GM21360 (cell line): ENCODE data around the gene HSD17B4.
"Not testable (repeated sequence)": the region's sequence is repeated elsewhere in the genome, so short reads cannot be mapped to it uniquely, and the experiment has no call there.

ENCODE experiments used
- ATAC-seq: cut with Tn5 transposase; IDR thresholded peaks from one replicate; pipeline ENCODE4 v1.9.1; 2021; ENCODE audit warnings: mild to moderate bottlenecking, moderate library complexity; ENCODE audit not compliant: unreplicated experiment

The HSD17B4 gene, protein sequence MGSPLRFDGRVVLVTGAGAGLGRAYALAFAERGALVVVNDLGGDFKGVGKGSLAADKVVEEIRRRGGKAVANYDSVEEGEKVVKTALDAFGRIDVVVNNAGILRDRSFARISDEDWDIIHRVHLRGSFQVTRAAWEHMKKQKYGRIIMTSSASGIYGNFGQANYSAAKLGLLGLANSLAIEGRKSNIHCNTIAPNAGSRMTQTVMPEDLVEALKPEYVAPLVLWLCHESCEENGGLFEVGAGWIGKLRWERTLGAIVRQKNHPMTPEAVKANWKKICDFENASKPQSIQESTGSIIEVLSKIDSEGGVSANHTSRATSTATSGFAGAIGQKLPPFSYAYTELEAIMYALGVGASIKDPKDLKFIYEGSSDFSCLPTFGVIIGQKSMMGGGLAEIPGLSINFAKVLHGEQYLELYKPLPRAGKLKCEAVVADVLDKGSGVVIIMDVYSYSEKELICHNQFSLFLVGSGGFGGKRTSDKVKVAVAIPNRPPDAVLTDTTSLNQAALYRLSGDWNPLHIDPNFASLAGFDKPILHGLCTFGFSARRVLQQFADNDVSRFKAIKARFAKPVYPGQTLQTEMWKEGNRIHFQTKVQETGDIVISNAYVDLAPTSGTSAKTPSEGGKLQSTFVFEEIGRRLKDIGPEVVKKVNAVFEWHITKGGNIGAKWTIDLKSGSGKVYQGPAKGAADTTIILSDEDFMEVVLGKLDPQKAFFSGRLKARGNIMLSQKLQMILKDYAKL

DNA sequence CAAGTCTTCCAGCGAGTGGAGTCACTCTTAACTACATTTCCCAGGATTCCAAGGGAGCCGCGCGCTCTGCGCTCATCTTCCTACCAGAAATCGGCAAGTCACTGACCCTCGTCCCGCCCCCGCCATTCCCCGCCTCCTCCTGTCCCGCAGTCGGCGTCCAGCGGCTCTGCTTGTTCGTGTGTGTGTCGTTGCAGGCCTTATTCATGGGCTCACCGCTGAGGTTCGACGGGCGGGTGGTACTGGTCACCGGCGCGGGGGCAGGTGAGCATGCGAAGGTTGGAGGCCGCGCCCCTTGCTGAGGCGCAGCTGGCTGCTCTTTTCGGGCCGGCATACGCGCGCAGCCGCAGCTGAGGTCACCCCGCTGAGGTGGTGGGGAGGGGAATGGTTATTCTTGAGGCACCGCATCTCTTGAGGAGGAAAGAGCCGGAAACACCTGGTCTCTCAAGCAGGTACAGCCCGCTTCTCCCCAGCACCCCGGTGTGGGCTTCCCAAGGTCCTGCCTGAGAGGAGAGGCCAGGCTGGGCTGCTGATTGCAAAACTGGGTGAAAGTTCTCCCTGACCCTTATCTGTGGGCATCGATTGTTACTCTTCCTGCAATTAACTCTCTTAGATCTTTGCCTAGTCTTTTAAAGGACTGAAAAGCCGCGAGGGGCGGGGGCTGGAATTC, at the start of gene HSD17B4:
TSS of gene HSD17B4 (plus strand) at position 125 of the 667 bp plus-strand sequence. CDS start at position 204, 79 bp downstream.
- ATAC-seq, result peak; percentile 97

DNA sequence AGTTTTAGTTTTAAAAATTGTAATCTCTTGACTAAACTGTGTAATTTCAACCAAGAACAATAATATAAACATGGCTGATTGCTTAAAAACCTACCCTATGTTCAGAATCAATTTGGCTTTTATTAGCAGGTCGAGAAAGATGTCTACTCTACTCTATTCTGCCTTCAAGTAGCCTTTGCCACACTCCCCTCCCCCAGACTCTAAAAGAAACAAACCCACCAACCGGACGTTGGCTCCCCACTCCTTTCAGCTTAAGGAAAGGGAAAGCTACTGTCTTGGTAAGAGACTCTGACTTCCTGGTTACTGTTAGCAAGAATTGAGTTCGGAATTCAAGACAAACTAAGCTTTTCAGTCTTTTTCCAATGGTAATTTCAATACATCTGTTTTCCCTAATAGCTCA, 49.7 kb upstream of the HSD17B4 start:
- no peak for ATAC-seq

DNA sequence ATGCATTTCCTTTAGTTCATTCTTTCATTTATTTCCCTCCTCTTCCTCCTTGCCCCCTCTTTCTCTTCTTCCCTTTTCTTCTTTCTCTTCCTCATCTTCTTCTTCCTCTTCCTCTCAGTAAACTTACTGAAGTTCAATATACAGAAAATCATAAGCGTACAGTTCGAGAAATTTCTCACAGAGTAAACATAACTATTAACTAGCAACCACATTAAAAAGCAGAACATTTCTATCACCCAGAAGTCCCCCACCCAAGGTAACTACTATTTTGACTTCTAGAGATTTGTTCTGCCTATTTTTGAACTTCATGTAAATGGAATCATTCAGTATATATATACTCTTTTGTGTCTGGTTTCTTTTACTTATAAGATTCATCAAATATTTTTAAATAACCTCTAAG, 48.3 kb upstream of the HSD17B4 start:
- ATAC-seq, result no peak

DNA sequence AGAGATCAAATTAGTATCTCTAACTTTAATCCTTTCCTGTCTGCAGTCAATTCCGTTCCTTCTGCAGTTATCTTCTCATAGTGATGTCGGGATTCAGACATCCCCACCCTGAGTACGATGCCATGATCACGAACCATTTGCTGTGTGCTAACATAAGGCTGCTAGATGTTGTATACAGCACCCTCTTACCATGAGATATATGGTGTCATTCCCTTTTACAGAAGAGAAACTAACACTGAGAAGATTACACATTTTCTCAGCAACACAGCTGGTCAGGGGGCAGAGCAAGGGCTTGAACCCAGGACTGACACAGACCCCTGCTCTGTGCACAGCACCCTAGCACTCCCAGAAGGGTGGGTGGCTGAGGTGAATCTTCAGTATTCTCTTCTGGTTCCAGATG, 46.9 kb upstream of the HSD17B4 start:
- ATAC-seq, result peak; percentile 41

DNA sequence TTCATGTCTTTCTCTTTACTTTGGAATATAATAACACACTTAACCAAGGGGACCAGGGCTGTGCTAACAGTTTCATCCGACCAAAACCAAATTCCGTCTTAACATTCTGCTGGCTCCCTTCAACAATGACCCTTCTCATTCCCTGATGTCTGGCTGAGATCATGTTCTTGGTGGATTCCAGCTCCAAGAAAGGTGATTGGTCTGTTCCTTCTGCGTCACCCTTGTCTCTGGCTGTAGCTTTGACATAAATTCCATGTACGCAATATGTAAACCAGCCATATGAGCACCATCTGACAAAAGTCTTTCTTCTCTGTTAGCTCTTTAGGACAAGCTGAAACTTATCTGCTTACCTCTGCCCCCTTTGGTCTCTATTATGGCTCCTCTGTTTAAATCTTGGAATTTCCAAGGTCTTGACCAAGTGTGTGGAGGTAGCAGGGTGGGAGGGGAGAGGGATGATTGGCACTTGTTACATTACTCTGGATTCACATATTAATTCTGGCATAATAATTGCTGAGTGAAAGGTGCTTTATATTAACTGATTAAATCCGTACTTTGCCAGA, 45.7 kb upstream of the HSD17B4 start:
- ATAC-seq, result no peak

DNA sequence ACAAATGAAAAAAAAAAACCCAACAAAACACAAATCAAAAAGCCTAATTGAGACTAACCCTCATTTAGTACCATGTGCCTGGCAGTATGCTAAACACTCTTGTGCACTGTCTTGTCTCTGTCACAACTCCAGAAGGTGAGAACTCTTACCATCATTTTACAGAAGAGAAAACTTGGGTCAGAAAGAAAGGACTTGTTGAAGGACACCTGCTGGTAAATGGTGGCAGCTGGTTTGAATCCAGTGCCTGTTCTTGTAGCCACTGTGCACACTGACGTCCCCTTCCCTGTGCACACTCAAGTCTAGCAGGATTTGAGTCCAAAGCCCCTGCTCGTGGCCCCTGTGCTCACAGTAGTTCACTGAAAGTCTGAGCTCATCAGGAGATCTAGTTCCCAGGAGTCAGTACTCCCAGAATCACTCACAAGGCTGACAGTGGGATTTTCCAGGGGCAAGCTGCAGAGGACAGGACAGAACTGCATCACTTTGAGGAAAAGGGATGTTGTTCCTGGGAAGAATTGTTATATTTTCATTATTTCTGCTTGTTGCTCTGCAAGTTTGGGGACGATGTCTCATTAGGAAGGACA, 43.0 kb upstream of the HSD17B4 start:
- no peak for ATAC-seq

DNA sequence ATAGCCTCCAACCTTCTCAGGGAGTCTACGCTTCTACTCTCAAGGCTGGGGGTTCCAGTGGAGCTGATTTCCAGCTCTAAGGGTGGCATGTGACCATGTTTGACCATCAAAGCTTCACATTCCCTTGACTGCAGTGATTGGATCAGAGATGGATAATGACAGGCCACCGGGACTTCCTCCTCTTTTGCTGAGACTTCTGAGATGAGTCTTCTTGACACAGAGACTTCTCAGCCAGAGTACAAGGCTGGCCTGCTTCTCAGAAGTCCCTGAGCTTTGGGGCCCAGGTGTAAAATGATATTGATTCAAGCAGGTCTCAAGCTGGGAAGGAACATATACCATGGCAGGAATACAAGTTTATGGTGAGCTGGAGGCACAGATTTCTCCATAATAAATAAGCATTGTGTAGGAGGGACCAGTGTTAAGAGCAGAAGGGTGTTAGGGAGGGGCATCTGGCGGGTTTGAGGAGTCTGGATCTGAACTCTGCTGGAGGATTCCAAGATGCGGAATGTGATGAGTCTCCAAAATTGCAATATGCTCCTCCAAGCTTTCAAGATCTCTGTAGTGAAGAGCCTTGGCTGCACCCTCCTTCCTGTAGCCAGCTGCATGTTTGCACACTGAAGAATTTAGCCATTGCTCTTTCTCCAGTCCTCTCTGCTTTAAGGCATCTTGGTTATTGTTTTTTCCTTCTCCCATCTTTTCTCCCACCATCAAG, 41.7 kb upstream of the HSD17B4 start:
- ATAC-seq, result peak; percentile 40

DNA sequence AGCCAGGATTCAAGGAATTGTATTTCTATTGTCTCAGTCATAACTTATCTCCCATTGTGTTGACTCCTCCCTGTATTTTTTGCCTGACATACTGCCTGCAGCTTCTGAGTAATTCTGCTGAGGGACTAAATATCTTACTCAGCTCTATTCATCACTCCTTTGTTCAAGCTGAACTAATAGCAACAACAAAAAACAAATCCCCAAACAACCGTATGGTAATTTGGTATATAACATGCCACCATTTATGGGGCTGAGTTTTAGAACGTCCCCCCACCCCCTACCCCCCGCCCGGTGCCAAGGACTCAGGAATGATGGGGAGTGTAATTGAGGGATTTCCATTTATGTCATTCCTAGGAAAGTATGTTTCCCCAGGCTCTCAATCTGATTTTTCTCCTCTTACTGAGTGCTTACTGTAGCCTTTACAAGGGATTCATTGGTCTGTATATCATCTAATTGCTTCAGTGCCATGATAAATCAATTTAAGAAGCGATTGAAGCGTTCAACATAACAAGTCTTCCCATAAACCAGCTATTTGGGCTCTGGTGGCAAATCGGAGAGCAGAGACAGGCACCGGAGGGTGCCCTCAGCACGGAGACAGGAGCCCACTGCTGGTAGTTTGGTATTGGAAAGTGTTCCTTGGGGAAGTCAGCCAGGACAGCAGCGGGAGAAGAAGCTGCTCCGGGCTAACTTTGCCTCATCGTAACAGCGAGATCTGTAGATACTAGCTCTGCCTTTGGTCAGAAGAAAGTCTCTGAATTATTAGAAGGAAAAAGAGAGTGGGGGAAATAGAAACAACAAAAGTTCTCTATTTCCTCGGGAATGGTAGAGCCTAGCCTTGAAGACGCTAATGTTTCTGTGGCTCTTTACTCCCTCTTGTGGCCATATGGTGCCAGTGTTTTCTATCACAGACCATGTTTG, 40.7 kb upstream of the HSD17B4 start:
- ATAC-seq, result peak; percentile 60

DNA sequence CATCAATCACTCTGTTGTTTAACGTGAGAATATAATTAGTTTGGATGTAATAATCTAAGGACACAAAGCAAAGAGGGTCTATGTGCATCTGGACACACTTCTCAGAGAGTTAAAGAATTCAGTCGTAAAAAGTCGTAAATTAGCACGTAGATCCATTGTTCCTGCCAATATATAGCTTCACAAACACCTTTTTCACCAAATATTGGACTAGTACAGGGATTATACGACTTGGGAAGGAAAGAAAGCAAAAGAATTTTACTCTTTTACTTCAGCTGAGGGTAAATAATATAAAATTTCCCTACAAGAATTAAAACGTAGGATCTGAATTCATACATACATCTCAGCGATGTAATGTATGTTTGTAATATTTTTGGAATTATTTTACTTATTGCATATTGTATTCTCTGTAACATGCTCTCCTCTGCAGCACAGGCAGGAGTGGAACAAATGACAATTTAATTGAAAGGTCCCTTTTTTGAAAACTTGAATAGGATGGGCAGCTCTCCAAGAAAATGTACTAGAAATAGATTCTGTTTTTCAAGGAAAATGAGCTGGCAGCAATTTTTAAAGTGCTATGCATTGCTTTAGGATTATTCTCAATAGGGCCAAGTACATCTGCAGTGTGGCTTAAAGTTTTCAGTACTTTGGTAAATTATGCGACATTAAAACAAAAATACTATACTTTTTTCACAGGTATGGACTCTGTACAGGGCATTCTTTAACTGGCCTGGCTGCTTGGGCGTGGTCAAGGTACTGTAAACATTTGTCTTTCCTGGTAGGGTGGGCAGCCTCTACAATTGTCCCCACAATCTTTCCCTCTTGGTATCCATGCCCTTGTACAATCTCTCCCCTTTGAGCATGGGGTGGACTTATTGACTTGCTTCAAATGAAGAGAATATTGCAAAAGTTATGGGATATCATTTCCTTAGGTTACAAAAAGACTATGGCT, 39.7 kb upstream of the HSD17B4 start:
- no peak for ATAC-seq

DNA sequence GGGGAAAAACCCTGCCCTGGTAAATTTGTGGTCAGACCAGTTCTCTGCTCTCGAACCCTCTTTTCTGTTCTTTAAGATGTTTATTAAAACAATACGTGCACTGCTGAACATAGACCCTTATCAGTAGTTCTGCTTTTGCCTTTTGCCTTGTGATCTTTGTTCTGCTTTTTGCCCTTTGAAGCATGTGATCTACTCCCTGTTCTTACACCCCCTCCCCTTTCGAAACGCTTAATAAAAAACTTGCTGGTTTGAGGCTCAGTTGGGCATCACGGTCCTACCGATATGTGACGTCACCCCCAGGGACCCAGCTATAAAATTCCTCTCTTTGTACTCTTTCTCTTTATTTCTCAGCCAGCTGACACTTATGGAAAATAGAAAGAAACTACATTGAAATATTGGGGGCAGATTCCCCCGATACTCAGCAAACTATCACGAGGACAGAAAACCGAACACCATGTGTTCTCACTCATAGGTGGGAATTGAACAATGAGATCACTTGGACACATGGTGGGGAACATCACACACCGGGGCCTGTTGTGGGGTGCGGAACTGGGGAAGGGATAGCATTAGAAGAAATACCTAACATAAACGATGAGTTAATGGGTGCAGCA, 38.1 kb upstream of the HSD17B4 start:
- ATAC-seq, result not testable (repeated sequence)

DNA sequence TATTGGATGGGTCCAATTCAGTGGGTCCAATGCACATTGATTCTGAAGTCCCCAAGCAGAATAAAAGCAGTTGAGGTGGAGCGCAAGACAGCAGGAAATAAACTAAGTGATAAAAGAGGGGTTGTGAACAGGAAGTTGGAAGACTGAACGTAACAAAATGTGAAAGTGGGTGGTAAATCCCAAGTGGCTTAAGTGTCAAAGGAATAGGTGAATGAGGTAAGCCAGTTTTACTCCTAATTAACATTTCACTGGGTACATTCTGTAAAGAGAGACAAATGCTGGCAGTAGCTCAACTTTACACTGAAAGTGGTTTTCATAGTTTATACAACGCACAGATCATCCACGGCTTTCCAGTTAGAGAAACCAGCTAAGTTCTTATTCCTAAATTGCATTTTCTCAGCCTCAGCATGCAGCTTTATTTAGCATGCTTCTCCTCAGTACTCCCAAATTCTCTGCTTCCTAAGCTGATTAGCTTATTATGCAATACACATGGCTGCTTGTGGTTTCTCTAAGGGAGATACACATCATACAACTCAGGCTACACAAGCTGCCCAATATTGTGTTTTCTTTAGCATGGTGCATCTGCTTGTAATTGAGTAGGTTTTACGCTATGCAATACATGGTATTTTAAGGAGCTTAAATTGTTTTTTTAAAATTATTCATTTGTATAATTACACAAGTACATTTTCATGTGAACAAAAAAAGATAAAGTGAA, 34.2 kb upstream of the HSD17B4 start:
- ATAC-seq, result no peak

DNA sequence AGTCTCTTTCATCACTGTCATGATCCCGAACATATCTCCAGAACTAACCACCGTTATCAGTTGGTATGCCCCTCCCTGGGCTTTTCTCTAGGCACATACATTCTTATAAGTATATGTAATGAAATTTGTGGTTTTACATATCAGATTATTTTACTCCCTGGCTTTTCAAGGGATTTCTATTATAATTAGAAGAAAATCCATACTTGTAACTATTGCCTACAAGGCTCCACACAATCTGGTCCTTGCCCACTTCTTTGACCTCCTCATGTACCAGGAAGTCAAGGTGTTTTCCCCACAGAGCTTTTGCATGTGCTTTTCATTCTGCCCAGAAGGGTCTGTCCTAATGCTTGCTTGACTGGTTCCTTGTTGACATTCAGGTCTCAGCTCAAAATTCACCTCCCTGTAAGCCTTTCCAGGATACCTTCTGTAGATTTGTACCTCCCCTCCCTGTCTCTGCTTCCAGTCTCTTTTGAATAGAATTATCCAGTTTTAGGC, 33.6 kb upstream of the HSD17B4 start:
- ATAC-seq, result peak; percentile 61

DNA sequence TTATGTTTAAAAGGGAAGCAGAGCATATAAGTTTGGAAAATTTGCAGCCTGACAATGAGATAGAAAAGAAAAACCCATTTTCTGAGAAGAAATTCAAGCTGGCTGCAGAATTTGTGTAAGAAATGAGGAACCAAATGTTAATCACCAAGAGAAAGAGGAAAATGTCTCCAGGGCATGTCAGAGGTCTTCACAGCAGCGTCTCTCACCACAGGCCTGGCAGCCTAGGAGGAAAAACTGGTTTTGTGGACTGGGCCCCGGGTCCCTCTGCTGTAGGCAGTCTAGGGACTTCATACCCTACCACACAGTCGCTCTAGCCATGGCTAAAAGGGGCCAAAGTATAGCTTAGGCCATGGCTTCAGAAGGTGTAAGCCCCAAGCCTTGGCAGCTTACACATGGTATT, 32.1 kb upstream of the HSD17B4 start:
- no peak for ATAC-seq

DNA sequence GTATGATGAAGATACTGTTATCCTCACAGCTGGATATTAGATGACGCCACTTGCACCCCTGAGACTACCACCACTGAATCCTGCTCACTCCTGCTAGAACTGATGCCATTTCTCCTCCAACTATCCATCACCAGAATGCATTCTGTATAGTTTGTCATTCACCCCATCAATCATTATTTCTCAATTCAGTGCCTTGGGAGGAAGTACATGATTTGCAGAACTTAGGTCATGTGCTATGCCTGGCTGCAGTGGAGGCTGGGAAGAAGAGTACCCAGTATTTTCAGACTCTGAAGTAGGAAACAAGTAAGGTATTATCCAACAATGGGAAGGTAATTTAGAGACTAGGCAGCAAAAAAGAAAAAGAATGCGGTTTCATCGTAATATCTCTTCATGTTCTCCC, 26.2 kb upstream of the HSD17B4 start:
- no peak for ATAC-seq

DNA sequence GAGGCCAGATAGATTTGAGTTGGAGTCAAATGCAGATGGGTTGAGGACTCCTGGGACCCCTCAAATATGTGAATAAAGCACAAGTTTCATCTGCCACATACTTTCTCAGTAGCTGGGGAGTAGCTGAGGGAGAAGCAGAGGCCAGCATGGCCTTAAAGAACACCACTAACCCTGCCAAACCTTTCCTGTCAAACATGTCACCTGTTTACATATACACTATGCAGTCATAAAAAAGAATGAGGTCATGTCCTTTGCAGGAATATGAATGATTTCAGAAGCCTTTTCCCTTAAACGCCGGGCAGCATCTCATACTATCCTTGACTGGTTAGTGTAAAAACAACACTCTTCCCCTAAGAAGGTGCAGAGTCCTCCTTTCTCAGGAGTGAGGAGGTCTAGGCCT, 25.2 kb upstream of the HSD17B4 start:
- no peak for ATAC-seq

DNA sequence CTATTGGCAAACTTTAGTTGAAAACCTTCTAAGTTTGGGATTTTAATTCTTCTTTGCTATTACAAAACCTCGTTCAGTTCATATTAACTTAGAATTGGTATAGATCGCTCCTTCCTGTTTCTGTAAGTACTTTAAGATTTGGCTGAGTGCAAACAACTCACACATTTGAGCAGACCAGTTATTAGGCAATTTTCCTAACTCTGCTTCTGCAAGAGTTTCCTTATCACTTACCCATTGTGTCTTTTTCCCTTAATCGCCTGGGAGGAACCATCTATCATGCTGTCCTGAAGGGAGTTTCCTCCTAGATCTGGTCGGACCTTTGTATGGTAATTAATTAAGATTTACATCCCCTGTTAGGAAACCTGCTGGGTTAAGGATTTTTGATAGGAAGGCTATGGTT, 24.7 kb upstream of the HSD17B4 start:
- ATAC-seq, result not testable (repeated sequence)

DNA sequence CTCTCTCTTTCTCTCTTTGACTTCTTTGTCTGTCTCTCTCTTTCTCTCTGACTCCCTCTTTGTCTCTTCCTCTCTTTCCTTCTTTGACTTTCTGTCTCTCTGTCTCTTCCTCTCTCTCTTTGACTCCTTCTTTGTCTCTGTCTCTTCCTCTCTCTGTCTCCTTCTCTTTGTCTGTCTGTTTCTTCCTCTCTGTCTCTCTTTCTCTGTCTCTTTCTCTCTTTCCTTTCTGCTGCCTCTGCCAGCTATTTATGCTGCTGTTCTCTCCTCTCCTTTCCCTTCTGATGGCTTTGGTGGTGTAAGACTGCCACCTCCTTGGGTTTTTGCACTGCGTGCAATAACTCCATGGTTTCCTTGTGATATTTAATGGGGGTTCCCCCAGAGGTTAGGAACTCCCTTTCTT, 24.1 kb upstream of the HSD17B4 start:
- not testable (repeated sequence) for ATAC-seq
